WTC11 (cell line): ENCODE measurements around the gene TTC19.

Source experiments
- ELF4 ChIP-seq: sonication (generic); formaldehyde crosslinking; IDR thresholded peaks from 2 replicates; pipeline ENCODE4 v1.8.1; 2022; ENCODE audit warnings: low read depth, mild to moderate bottlenecking, moderate library complexity, missing genetic modification reagents
- ETV6 ChIP-seq: sonication (generic); formaldehyde crosslinking; IDR thresholded peaks from 2 replicates; pipeline ENCODE4 v1.8.1; 2022; ENCODE audit warnings: mild to moderate bottlenecking, missing genetic modification reagents
- HMGA2 ChIP-seq: fragments of 250-450 bp; sonication (Bioruptor Pico); IDR thresholded peaks from 2 replicates; pipeline ENCODE4 v1.4.0; 2021; ENCODE audit warnings: mild to moderate bottlenecking, moderate library complexity
- NFE2L1 ChIP-seq: sonication (generic); formaldehyde crosslinking; IDR thresholded peaks from 2 replicates; pipeline ENCODE4 v1.8.1; 2023; ENCODE audit warnings: missing genetic modification reagents
- SMAD4 ChIP-seq: sonication (generic); formaldehyde crosslinking; IDR thresholded peaks from 2 replicates; pipeline ENCODE4 v1.8.0; 2022; ENCODE audit warnings: mild to moderate bottlenecking, missing genetic modification reagents
- TP53 ChIP-seq: sonication (generic); formaldehyde crosslinking; IDR thresholded peaks from 2 replicates; pipeline ENCODE4 v1.8.1; 2023; ENCODE audit warnings: mild to moderate bottlenecking, missing genetic modification reagents
- ZNF121 ChIP-seq: sonication (generic); formaldehyde crosslinking; IDR thresholded peaks from 2 replicates; pipeline ENCODE4 v1.8.0; 2023; ENCODE audit warnings: missing genetic modification reagents
- ZNF263 ChIP-seq: sonication (generic); formaldehyde crosslinking; IDR thresholded peaks from 2 replicates; pipeline ENCODE4 v1.8.1; 2022; ENCODE audit warnings: low read depth, mild to moderate bottlenecking, moderate library complexity, missing genetic modification reagents
- TF ChIP-seq, protein P1 (sequence below): fragments of 200-600 bp; IDR thresholded peaks from 2 replicates; pipeline ENCODE4 v1.8.0; 2022; ENCODE audit warnings: antibody characterized with exemption
- TF ChIP-seq, protein P2 (sequence below): sonication (generic); formaldehyde crosslinking; IDR thresholded peaks from 2 replicates; pipeline ENCODE4 v1.8.1; 2023; ENCODE audit warnings: mild to moderate bottlenecking, moderate library complexity, missing genetic modification reagents
- TF ChIP-seq, protein P3 (sequence below): sonication (generic); formaldehyde crosslinking; IDR thresholded peaks from 2 replicates; pipeline ENCODE4 v1.8.0; 2022; ENCODE audit warnings: mild to moderate bottlenecking, missing genetic modification reagents

DNA sequence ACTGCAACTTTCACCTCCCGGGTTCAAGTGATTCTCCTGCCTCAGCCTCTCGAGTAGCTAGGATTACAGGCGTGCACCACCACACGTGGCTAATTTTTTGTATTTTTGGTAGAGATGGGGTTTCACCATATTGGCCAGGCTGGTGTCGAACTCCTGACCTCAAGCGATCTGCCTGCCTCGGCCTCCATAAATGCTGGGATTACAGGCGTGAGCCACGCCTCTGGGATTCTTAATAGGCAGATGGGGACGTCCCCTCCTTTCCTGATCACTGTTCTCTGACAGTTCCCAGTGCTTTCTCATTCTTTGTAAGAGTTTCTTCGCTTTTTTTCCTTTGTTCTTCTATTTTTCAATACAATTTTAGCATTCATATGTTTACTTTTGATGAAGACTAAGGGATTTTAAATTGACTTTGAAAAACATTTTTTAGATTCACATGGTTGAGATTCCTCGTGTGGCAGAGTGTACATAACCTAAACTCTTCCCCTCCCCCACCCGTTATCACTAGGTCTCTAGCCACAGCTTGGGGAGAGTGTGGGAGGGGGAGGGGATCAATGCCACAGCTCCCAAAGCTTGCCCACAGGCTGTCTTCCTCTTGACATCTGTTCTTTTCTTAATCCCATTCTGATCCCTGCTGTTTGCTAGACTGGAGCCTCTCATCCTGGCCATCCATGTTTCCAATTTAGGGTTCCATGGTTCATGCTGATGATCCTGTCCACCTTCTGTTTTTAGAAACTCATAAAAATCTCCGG lies 43.7 kb upstream of the TTC19 start:
- TF ChIP-seq ZNF121 (no peak), HMGA2 (CRISPR knock-in tag) (no peak), TP53 (no peak), NFE2L1 (CRISPR knock-in tag) (no peak), ELF4 (CRISPR knock-in tag) (no peak), SMAD4 (no peak), ZNF263 (no peak), ETV6 (CRISPR knock-in tag) (no peak)
- TF ChIP-seq, protein P1, sequence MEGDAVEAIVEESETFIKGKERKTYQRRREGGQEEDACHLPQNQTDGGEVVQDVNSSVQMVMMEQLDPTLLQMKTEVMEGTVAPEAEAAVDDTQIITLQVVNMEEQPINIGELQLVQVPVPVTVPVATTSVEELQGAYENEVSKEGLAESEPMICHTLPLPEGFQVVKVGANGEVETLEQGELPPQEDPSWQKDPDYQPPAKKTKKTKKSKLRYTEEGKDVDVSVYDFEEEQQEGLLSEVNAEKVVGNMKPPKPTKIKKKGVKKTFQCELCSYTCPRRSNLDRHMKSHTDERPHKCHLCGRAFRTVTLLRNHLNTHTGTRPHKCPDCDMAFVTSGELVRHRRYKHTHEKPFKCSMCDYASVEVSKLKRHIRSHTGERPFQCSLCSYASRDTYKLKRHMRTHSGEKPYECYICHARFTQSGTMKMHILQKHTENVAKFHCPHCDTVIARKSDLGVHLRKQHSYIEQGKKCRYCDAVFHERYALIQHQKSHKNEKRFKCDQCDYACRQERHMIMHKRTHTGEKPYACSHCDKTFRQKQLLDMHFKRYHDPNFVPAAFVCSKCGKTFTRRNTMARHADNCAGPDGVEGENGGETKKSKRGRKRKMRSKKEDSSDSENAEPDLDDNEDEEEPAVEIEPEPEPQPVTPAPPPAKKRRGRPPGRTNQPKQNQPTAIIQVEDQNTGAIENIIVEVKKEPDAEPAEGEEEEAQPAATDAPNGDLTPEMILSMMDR: no peak
- TF ChIP-seq, protein P2, sequence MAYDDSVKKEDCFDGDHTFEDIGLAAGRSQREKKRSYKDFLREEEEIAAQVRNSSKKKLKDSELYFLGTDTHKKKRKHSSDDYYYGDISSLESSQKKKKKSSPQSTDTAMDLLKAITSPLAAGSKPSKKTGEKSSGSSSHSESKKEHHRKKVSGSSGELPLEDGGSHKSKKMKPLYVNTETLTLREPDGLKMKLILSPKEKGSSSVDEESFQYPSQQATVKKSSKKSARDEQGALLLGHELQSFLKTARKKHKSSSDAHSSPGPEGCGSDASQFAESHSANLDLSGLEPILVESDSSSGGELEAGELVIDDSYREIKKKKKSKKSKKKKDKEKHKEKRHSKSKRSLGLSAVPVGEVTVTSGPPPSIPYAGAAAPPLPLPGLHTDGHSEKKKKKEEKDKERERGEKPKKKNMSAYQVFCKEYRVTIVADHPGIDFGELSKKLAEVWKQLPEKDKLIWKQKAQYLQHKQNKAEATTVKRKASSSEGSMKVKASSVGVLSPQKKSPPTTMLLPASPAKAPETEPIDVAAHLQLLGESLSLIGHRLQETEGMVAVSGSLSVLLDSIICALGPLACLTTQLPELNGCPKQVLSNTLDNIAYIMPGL (CRISPR knock-in tag): no peak
- TF ChIP-seq, protein P3, sequence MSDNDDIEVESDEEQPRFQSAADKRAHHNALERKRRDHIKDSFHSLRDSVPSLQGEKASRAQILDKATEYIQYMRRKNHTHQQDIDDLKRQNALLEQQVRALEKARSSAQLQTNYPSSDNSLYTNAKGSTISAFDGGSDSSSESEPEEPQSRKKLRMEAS (CRISPR knock-in tag): no peak
